NCI-H526 treated with DMSO at 0.1 percent for 48 hours (cell line): Measurements from ENCODE around the gene UNKL.
"Not testable (repeated sequence)": the region's sequence is repeated elsewhere in the genome, so short reads cannot be mapped to it uniquely, and the experiment has no call there.

Experiments used
- DNase-seq: peaks from one replicate; lab custom pipeline; 2025; lab: John Stamatoyannopoulos, UW

The UNKL gene

GRCh38 chr16:1446296-1447080, 32.0 kb upstream of the UNKL start:
- no peak for DNase-seq

GRCh38 chr16:1445518-1446203, 31.2 kb upstream of the UNKL start:
- DNase-seq, result no peak

- no peak for DNase-seq
Observed at GRCh38 chr16:1444730-1445517, 30.4 kb upstream of the UNKL start.

- DNase-seq, result no peak
Observed at GRCh38 chr16:1443980-1444729, 29.7 kb upstream of the UNKL start, which contains the start of gene CCDC154. Gene CCDC154, minus strand, starts transcription at chr16:1444556. Its CDS starts 234 bp downstream, at chr16:1444322.

- no peak for DNase-seq
Observed at GRCh38 chr16:1443403-1443973, 29.0 kb upstream of the UNKL start.

GRCh38 chr16:1442697-1443096, 28.2 kb upstream of the UNKL start:
- DNase-seq, result no peak

- no peak for DNase-seq
Observed at GRCh38 chr16:1441391-1441829, 26.9 kb upstream of the UNKL start.

- DNase-seq, result not testable (repeated sequence)
Observed at GRCh38 chr16:1439699-1440074, 25.2 kb upstream of the UNKL start.

- DNase-seq, result no peak
Observed at GRCh38 chr16:1439058-1439698, 24.7 kb upstream of the UNKL start.

GRCh38 chr16:1438229-1439057, 23.9 kb upstream of the UNKL start:
- no peak for DNase-seq

GRCh38 chr16:1437606-1438005, 23.1 kb upstream of the UNKL start:
- DNase-seq, result no peak

- DNase-seq, result no peak
Observed at GRCh38 chr16:1436731-1437355, 22.3 kb upstream of the UNKL start.

GRCh38 chr16:1435921-1436697, 21.6 kb upstream of the UNKL start:
- no peak for DNase-seq

- DNase-seq, result no peak
Observed at GRCh38 chr16:1434644-1435592, 20.4 kb upstream of the UNKL start.

GRCh38 chr16:1433756-1434155, 19.3 kb upstream of the UNKL start:
- DNase-seq, result no peak

GRCh38 chr16:1433263-1433560, 18.7 kb upstream of the UNKL start:
- DNase-seq, result no peak

- DNase-seq, result no peak
Observed at GRCh38 chr16:1432388-1433262, 18.1 kb upstream of the UNKL start.
